ENCODE measurements around the gene PARD3. TPM values are rescaled to one million over a fixed set of nuclear protein-coding genes. Genes with fewer than 3 reads are reported as not detected.

The PARD3 gene
- total RNA-seq, 1 experiment from 2014 or later: 55.3 TPM

DNA sequence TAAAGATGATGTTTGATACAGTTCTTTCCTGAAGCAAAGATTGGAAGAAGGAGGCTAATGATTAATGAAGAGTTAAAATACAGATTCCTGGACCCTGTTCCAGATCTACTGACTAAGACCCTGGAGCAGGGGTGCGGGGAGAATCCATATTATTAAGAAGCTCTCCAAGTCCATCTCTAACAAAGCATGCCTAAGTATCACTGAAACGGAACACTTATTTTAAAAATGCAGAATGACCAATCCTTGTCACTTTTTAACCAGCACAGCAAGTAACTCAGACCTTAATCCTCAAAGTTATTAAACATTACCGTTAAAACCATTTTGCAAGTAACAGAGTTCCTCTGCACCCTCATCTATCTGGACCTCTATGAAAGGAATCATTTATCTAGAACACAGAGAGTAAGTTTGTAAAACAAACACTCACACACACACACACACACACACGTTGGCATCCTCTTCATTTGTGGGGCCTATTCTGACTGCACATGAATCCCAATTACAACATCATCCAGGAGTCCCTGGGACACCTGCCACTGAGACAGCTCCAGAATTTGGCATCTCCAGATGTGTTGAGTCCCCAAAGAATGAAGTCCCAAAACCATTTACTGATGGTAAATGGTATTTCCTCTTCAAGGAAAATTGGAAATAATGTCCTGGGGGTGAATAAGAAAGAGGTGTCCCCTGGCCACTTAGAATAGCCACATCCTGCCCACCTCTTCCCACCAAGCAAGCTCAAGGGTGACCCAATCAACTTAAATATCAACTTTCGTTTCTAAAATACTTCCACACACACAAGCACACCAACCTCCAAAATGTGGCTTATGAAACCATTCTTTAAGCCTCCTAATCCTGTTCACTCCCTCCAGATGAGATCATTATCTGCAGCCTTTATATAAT lies 117.5 kb downstream of the PARD3 start:
- no peak for DNase-seq (ENCODE audit: low read depth)

DNA sequence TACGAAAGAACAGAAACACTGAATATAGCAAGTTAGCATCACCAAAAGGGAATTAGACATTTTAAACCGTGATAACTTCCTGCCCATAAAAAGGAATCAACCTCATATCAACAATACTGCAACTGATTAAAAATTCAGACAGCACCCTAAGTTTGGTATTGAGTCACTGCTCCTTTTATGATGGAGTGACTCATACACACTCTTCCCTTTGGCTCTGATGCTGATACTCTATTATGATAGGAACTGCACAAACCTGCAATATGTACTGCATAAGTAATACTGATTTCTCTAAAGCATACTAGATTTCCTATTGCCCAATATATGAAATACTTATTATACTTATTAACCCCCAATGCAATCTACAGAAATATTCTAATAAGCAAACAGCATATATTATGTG lies 118.7 kb downstream of the PARD3 start:
- DNase-seq (ENCODE audit: low read depth): peak; percentile 79

DNA sequence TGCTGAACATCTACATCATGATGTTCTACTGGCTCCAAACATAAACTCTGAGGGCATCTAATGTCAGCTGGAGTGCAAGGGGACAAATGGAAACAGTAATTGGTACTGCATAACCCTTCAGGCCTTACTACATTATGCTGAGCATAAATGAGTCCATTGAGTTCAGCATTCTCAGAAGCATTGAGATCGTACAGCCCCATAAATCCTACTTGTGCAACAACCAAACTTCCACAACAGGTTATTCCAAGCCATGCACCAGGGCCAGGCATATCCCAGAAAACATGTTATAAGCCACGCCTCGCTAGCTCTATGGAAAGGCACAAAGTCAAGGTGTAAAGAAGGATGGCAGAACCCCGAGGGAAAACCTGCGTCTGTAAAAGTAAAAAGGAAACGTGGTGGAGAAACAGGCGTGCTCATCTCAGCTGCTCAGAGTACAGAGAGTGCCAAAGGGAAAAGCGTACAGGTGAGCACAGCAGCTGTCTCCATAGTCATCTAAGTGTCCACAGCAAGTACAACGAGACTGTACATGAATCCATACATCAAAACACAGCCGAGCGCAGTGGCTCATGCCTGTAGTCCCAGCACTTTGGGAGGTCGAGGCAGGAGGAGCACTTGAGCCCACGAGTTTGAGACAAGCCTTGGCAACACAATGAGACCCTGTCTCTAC lies 124.6 kb downstream of the PARD3 start:
- no peak for DNase-seq (ENCODE audit: low read depth)

DNA sequence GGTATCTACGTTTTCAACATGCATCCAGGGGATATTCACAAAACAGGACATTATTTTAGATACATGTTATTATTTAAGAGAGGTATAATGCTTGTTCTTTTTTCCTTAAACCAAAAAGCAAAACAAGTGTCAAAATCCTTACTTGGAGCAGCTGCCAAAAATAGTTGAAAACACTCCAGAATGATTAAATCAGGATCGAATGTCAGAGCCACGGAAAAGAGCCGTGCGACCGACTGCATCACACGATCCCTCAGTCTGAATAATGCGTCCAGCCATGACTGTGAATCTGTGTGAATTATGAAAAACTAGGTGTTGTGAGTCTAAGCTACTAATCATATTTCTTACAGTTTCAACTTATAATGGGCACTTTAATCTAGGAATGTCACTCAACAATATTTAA lies 126.0 kb downstream of the PARD3 start:
- no peak for DNase-seq (ENCODE audit: low read depth)

DNA sequence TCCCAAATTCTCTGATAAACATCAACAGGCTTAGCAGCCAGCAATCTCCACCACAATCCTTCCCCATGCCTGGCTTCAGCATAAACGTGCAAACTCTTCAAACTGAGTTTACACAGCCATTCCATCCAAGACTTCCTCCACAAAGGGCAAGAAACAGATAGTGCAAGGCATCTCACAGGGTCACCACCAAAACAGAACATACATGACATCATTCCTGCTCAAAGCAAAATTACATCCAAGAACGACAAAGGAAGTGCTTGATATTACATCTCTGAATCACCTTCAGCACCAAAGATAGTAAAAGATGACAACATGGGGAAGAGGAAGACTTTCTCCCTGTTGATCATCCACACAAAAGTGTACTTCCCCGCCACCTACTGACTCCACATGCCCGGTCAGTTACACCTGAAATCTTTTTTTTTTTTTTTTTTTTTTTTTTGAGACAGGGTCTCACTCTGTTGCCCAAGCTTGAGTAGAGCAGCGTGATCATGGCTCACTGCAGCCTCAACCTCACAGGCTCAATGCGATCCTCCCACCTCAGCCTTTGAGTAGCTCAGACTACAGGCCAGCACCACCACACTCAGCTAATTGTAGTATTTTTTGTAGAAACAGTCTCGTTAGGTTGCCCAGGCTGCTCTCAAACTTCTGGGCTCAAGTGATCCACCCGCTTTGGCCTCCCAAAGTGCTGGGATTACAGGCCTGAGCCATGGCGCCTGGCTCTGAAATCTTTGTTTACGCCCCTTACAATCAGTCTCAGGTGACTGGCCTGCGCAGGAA lies 127.5 kb downstream of the PARD3 start:
- DNase-seq (ENCODE audit: low read depth): peak; percentile 44

DNA sequence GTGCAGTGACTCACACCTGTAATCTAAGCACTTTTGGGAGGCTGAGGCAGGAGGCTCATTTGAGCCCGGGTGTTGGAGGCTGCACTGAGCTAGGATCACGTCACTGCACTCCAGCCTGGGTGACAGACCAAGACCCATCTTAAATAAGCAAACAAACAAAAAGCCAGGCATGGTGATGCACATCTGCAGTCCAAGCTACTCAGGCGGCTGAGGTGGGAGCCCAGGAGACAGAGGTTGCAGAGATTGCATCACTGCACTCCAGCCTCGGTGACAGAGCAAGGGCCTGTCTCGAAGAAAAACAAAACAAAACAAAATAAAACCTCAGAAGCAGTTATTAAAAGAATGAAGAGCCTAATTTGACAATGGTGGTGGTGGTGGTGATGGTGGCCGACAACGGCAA lies 132.5 kb downstream of the PARD3 start:
- no peak for DNase-seq (ENCODE audit: low read depth)

DNA sequence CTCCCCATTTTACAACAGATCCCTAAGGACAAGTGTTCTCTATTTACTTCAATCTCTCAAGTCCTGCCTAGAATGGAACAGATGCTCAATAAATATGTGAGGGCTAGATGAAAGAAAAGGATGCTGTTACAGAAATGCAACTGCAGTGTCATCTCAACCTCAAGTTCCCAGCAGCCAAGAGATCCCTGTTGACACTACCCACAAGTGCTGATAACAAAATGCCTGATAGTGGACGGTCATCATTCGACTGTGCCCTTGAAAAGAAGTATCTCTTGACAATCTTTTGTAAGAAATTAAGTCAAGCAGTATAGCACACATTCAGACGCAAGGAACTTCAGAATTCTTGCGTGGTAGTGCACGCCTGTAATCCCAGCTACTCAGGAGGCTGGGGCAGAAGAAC lies 133.2 kb downstream of the PARD3 start:
- no peak for DNase-seq (ENCODE audit: low read depth)

DNA sequence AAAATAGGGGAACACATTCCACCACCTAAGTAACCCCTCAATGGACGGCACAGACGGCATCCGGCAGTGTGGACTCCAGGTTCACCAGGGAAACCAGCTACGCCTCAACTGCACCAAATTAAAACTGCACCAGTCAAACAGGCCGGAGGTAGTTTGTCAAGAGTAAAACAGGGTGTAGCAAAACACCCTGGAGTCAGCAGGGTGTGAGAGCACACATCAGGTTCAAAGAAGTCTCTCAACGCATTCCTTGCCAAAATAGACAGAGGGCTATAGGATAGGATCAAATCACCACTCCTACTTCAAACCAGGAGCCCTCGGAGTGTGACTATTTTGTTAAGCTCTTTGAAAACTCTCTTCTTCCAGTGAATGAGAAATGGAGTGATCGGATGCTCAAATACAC lies 135.9 kb downstream of the PARD3 start:
- no peak for DNase-seq (ENCODE audit: low read depth)

DNA sequence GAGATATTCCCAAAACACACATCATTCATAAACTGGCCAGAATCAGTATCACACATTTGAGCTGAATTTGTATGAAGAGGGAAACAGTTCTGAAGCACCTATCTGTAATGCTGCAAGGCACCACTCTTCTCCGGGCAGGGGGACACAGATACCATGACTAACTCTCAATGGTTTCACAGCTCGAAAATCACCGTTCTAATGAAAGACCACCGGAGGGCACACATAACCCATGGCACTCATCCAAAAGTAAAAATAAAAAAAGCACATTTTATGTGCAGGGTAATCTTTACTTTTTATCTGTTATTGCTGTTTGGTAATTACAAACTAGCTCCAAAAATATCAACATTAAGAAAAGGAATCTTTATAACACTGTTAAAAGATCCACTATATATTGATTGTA lies 137.5 kb downstream of the PARD3 start:
- DNase-seq (ENCODE audit: low read depth): no peak

DNA sequence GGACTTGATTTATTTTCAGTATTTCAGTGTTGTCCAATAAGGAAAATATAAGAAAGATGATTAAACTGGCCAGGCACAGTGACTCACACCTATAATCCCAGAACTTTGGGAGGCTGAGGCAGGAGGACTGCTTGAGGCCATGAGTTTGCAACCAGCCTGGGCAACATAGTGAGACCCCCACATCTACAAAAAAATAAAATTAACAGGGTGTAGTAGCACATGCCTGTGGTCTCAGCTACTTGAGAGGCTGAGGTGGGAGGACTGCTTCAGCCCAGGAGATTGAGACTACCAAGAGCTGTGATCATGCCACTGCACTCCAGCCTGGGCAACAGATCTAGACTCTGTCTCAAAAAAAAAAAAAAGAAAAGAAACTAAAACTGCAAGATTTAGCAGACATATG lies 138.0 kb downstream of the PARD3 start:
- DNase-seq (ENCODE audit: low read depth): no peak

DNA sequence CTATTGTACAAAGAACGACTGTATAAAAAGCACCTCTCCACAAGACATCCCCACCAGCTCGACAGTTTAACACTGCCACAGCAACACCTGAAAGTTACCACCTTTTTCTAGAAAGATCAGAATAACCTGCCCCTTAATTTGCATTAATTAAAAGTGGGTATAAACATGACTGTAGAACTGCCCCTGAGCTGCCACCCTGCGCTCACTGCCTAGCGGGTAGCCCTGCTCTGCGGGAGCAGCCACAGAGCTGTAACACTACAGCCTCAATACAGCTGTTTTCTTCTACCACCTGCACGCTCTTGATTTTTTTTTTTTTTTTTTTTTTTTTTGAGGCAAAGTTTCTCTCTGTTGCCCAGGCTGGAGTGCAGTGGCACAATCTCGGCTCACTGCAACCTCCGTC lies 140.9 kb downstream of the PARD3 start:
- DNase-seq (ENCODE audit: low read depth): no peak

DNA sequence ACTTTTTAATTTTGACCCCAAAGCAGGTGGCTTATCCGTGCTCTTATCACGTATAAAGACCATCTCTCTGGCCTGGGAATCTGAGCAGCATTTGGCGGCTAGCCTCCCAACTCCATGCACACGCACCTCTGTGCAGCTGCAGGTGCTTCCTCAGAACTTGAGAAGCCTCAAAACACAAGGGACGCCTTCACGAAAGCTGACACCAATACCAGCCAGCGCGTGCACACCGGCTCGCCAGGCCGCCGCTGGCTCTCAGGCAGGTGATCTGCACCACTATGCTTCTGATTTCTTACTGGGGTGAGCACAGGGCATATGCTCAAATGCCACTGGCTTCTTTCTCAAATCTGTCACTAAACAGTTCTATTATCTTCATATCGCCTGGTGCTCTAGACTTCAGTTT lies 145.0 kb downstream of the PARD3 start:
- no peak for DNase-seq (ENCODE audit: low read depth)

DNA sequence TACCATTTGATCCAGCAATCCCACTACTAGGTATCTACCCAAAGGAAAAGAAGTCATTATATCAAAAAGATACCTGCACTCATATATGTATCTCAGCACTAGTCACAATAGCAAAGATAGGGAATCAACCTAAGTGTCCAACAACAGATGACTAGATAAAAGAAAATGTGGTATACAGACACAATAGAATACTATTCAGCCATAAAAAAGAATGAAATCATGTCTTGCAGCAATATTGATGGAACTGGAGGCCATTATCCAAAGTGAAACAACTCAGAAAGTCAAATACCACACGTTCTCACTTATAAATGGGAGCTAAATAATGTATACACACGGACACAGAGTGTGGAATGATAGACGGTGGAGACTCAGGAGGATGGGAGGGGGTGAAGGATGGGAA lies 146.0 kb downstream of the PARD3 start:
- DNase-seq (ENCODE audit: low read depth): no peak

DNA sequence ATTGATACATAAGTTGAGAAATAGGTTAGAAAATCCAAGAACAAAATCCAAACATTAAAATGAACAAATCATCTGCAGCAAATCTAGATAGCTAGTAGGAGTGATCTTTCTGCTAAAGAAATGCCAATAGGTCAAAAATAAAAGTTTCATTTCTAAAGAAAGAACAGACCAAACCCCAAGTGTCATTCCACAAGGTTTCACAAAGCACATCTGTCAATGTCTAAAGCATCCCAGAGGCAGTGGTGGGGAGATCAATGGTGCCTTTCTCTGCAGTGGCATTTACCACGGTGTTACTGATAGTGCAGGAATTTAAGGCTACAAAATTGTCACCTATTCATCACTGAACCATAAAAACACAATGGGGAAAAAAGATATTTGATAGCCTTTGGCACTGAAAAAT lies 147.9 kb downstream of the PARD3 start:
- DNase-seq (ENCODE audit: low read depth): no peak

DNA sequence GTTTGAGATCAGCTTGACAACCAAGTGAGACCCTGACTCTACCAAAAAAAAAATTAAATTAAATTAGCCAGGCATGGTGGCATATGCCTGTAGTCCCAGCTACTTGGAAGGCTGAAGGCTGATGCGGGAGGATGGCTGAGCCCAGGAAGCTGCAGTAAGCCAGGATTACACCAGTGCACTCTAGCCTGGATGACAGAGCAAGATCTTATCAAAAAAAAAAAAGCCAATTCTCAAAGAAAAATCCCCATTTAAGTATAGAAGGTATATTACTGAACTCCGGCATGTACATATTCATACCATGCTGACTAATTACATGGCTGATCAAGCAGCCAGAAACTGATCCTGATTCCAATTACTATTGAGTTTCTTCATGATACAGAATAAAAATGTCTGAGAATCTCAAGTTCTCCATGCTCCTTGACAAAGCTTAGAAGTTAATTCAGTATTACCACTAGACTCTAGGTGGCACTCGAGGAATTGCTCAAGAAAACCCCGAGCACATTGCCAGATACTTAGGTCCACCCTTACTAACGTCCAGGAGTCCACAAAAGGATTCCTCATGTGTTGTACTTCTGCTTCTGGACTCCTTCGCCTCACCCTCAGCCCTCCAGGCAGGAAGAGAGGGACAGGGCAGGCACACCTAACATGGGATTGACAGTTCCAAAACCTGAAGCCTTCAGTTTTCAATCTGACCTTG lies 148.9 kb downstream of the PARD3 start:
- peak; percentile 84 for DNase-seq (ENCODE audit: low read depth)

DNA sequence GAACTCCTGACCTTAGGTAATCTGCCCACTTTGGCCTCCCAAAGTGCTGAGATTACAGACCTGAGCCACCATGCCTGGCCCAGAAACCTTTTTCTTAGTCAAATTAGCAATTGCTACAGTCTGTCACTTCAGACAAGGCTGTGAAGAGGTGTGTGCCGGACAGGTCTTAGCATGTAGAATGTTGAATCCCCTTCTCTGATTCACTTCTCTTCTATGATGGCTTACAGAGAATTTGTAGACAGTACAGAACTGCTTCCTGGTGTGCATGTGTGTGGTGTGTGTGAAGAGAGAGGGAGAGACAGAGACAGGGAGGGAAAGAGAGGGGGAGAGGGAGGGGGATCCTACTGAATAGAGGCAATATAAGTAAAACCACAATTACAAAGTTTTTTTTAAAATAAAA lies 150.4 kb downstream of the PARD3 start:
- no peak for DNase-seq (ENCODE audit: low read depth)

DNA sequence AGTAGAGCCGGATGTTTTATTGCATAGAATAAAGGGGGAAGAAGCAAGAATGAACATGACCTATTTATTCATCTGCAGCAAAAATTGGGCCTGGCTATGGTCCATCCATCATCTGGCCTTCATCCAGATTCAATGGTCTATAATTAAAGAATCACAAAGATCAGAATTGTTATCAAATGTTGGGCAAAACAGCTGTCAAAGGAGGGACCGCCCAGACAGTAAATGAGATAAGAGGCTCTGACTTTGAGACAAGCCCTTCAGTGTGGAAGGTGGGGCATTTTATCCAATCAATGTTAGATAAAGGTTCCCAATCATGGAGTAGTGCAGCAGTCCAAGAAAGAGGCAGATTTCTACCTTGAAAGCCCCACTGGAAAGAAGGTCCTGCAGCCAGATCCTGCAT lies 153.5 kb downstream of the PARD3 start:
- no peak for DNase-seq (ENCODE audit: low read depth)

DNA sequence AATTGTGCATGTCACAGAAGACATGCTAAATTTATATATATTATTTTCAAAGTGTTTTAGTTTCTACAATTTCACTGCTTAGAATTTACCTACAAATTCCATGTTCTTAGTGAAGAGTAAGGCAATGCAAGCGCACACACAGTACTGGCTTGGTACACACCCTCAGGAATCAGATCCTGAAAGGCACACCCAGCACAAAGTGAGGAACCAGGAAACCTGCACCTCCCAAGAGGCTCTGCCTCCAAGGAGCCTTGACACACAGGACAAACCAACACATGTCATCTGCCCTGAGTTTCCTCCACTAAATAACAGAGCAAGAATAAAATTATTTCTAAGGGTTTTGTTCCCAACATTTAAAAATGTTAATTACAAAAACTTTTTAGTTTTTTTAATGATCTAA lies 156.2 kb downstream of the PARD3 start:
- DNase-seq (ENCODE audit: low read depth): no peak

DNA sequence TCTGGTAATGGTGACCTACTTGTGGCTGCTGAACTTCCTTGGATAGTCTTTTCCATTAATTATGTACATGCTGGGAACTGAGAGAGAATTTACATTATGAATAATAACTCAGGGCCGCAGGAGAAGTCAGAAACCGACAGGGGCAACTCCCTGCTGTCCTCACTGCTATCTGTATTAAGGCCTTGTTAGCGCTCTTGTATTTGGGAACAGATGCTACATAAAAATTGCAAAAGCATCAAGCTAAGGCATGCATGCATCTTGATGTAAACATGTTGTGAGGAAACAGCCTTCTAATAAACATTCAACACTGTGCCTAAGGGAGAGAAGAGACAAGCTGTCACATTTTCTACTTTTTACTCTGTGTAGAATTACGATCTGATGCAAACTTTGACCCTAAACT lies 158.4 kb downstream of the PARD3 start:
- DNase-seq (ENCODE audit: low read depth): no peak

DNA sequence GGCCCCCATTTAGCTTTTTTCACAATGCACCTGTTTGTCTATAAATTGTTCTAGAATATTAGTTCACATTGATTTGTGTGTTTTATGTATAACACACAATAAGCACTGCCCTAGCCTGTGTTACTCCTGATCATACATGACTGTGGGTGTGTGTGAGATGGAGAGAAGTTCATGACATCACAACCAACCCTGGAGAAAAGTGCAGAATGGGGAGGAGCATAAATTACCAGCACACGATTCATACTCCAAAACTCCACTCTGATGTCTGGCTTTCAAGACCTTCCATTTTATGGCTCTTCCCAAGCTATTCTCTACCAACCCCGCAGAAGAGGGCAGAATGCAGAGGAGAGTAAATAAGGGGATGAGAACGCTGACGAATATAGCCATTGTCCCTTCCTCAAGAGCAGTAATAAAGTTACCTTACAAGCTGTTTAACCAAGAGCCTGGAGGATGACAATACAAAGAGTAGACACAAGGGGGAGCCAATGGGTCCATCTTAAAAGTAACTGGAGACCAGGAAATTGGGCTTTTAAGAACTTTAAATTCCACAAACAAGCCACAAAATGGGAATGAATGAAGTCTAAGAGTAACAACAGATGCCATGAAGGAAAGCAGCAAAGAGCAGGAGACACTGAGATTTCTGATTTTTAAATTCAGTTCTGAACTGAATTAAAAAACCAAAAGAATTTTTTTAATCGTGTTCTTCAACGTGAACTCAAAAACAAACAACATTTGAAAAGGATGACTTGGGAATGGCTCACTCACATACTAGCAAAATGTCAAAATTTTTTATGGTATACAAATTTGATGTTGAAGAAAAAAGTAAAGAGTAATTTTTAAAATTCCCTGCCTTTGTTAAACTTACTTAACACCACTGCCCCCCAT lies 159.6 kb downstream of the PARD3 start:
- peak; percentile 59 for DNase-seq (ENCODE audit: low read depth)

DNA sequence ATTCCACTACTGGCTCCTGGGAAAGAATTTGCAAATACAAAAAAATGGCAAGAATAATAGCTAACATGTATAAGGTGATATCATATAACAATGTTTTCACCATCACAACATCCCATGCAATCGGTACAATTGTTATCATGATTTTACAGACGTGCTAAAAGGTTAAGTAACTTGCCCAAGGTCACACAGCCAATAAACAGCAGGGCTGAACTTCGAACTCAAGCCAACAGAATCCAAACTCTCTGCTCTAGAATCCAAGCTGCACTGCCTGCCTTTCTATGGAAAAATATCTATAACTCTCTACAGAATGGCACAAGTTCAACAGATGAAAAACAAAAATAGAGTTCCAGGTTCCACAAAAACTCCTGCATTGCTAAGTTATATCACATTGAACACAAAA lies 160.9 kb downstream of the PARD3 start:
- no peak for DNase-seq (ENCODE audit: low read depth)

Measured in HT1080 (cell line).